ENCODE data around the gene ZCCHC18.

ZCCHC18 gene

GRCh38 chrX:104134583-104135261, 22.4 kb downstream of the ZCCHC18 start:
- Histone ChIP-seq H3K36me3 (ENCODE audit: insufficient read depth, low read length) (no peaks in the 10 kb centered on the region), H3K4me3 (ENCODE audit: low read depth, low read length) (no peak overlapping the region), H3K4me1 (ENCODE audit: control insufficient read depth, insufficient read depth, low read length, unreplicated experiment) (no peaks in the 10 kb centered on the region), H3K79me2 (ENCODE audit: control insufficient read depth, insufficient read depth, low read length, unreplicated experiment) (no peaks in the 10 kb centered on the region), H3K27me3 (ENCODE audit: insufficient read depth, low read length) (no peaks in the 10 kb centered on the region), H3K27ac (ENCODE audit: low read depth, low read length) (no peak overlapping the region), H2AFZ (ENCODE audit: low read length, unreplicated experiment) (no peak overlapping the region)

- no peaks in the 10 kb centered on the region for H3K79me2 ChIP-seq (ENCODE audit: control insufficient read depth, insufficient read depth, low read length, unreplicated experiment)
- H3K4me3 ChIP-seq (ENCODE audit: low read depth, low read length), result no peak overlapping the region
- H2AFZ ChIP-seq (ENCODE audit: low read length, unreplicated experiment), result no peak overlapping the region
- H3K27ac ChIP-seq (ENCODE audit: low read depth, low read length), result no peak overlapping the region
- no peaks in the 10 kb centered on the region for H3K36me3 ChIP-seq (ENCODE audit: insufficient read depth, low read length)
- H3K4me1 ChIP-seq (ENCODE audit: control insufficient read depth, insufficient read depth, low read length, unreplicated experiment), result no peaks in the 10 kb centered on the region
- no peaks in the 10 kb centered on the region for H3K27me3 ChIP-seq (ENCODE audit: insufficient read depth, low read length)
Observed at GRCh38 chrX:104135677-104136076, 23.4 kb downstream of the ZCCHC18 start.

- peak overlapping the region; percentile 91 for H2AFZ ChIP-seq (ENCODE audit: low read length, unreplicated experiment)
- no peak overlapping the region for H3K27ac ChIP-seq (ENCODE audit: low read depth, low read length)
- no peaks in the 10 kb centered on the region for H3K4me1 ChIP-seq (ENCODE audit: control insufficient read depth, insufficient read depth, low read length, unreplicated experiment)
- no peaks in the 10 kb centered on the region for H3K79me2 ChIP-seq (ENCODE audit: control insufficient read depth, insufficient read depth, low read length, unreplicated experiment)
- H3K4me3 ChIP-seq (ENCODE audit: low read depth, low read length), result peak overlapping the region; percentile 78
- no peaks in the 10 kb centered on the region for H3K27me3 ChIP-seq (ENCODE audit: insufficient read depth, low read length)
- no peaks in the 10 kb centered on the region for H3K36me3 ChIP-seq (ENCODE audit: insufficient read depth, low read length)
Observed at GRCh38 chrX:104136241-104137019, 24.1 kb downstream of the ZCCHC18 start.

GRCh38 chrX:104137496-104137895, 25.2 kb downstream of the ZCCHC18 start:
- Histone ChIP-seq H3K27me3 (ENCODE audit: insufficient read depth, low read length) (no peaks in the 10 kb centered on the region), H3K4me1 (ENCODE audit: control insufficient read depth, insufficient read depth, low read length, unreplicated experiment) (no peaks in the 10 kb centered on the region), H3K36me3 (ENCODE audit: insufficient read depth, low read length) (no peaks in the 10 kb centered on the region), H2AFZ (ENCODE audit: low read length, unreplicated experiment) (no peak overlapping the region), H3K27ac (ENCODE audit: low read depth, low read length) (no peak overlapping the region), H3K4me3 (ENCODE audit: low read depth, low read length) (no peak overlapping the region), H3K79me2 (ENCODE audit: control insufficient read depth, insufficient read depth, low read length, unreplicated experiment) (no peaks in the 10 kb centered on the region)

GRCh38 chrX:104141087-104141760, 28.9 kb downstream of the ZCCHC18 start:
- Histone ChIP-seq H3K27ac (ENCODE audit: low read depth, low read length) (no peak overlapping the region), H3K79me2 (ENCODE audit: control insufficient read depth, insufficient read depth, low read length, unreplicated experiment) (no peaks in the 10 kb centered on the region), H3K4me1 (ENCODE audit: control insufficient read depth, insufficient read depth, low read length, unreplicated experiment) (no peaks in the 10 kb centered on the region), H2AFZ (ENCODE audit: low read length, unreplicated experiment) (no peak overlapping the region), H3K27me3 (ENCODE audit: insufficient read depth, low read length) (no peaks in the 10 kb centered on the region), H3K4me3 (ENCODE audit: low read depth, low read length) (no peak overlapping the region), H3K36me3 (ENCODE audit: insufficient read depth, low read length) (no peaks in the 10 kb centered on the region)

- H3K27me3 ChIP-seq (ENCODE audit: insufficient read depth, low read length), result no peaks in the 10 kb centered on the region
- H3K36me3 ChIP-seq (ENCODE audit: insufficient read depth, low read length), result no peaks in the 10 kb centered on the region
- H3K79me2 ChIP-seq (ENCODE audit: control insufficient read depth, insufficient read depth, low read length, unreplicated experiment), result peaks cover 10% of the 10 kb centered on the region
- no peak overlapping the region for H3K4me3 ChIP-seq (ENCODE audit: low read depth, low read length)
- no peaks in the 10 kb centered on the region for H3K4me1 ChIP-seq (ENCODE audit: control insufficient read depth, insufficient read depth, low read length, unreplicated experiment)
- no peak overlapping the region for H3K27ac ChIP-seq (ENCODE audit: low read depth, low read length)
- no peak overlapping the region for H2AFZ ChIP-seq (ENCODE audit: low read length, unreplicated experiment)
Observed at GRCh38 chrX:104151037-104151436, 38.7 kb downstream of the ZCCHC18 start.

GRCh38 chrX:104156630-104157529, 44.6 kb downstream of the ZCCHC18 start, which contains the start of gene SLC25A53:
SLC25A53 (minus strand) TSS chrX:104157009; CDS start chrX:104105257, 51,752 bp downstream.
- Histone ChIP-seq H3K27ac (ENCODE audit: low read depth, low read length) (peak within 1 kb of the TSS; percentile 90), H3K27me3 (ENCODE audit: insufficient read depth, low read length) (no peaks in the 10 kb centered on the region), H3K79me2 (ENCODE audit: control insufficient read depth, insufficient read depth, low read length, unreplicated experiment) (peaks cover 12% of the 10 kb centered on the region), H3K36me3 (ENCODE audit: insufficient read depth, low read length) (no peaks in the 10 kb centered on the region), H3K4me1 (ENCODE audit: control insufficient read depth, insufficient read depth, low read length, unreplicated experiment) (peaks cover 3% of the 10 kb centered on the region), H3K4me3 (ENCODE audit: low read depth, low read length) (peak within 1 kb of the TSS; percentile 95), H2AFZ (ENCODE audit: low read length, unreplicated experiment) (peak within 1 kb of the TSS; percentile 58)
